Testis (tissue), 2 donors: Measurements from ENCODE around the gene S100A11.

Experiments used
- POLR2A ChIP-seq: fragments of 450-650 bp; IDR thresholded peaks from one replicate; pipeline ENCODE4 v1.6.1; 2017; ENCODE audit warnings: antibody characterized with exemption, mild to moderate bottlenecking, moderate library complexity
- TF ChIP-seq, protein P1 (sequence below), 3 experiments: fragments of 450-650 bp in 2 of 3; fragments of 200-600 bp in 1 of 3; sonication (generic) in 1 of 3; IDR thresholded peaks; one replicate each; pipeline ENCODE4 v1.5.1; 2016 to 2019; ENCODE audit warnings: antibody characterized with exemption in 3 of 3, mild to moderate bottlenecking in 2 of 3, moderate library complexity in 1 of 3

DNA sequence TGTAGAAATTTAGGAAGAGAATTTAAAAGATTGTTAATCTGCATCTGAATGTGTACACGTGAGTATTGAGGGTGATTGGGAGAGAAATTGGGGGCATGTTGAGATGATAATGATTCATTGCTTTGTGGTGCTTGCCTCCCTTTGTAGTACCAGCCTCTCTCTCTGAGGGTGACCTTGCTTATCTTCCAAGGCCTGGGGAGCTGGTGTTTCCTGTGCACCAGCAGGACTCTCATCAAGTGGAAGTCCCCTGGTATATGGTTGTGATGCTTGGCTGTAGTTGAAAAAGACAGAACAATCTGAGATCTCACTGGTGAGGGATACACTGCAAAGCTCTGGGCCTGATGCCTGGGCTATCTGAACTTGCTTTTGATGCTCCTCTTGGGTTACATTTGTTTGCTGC is 48.0 kb upstream of the S100A11 start:
- TF ChIP-seq, protein P1, sequence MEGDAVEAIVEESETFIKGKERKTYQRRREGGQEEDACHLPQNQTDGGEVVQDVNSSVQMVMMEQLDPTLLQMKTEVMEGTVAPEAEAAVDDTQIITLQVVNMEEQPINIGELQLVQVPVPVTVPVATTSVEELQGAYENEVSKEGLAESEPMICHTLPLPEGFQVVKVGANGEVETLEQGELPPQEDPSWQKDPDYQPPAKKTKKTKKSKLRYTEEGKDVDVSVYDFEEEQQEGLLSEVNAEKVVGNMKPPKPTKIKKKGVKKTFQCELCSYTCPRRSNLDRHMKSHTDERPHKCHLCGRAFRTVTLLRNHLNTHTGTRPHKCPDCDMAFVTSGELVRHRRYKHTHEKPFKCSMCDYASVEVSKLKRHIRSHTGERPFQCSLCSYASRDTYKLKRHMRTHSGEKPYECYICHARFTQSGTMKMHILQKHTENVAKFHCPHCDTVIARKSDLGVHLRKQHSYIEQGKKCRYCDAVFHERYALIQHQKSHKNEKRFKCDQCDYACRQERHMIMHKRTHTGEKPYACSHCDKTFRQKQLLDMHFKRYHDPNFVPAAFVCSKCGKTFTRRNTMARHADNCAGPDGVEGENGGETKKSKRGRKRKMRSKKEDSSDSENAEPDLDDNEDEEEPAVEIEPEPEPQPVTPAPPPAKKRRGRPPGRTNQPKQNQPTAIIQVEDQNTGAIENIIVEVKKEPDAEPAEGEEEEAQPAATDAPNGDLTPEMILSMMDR (IDR thresholded peaks at IDR 0.05), result no peak
- no peak for TF ChIP-seq POLR2A
